PC-9 (cell line): ENCODE data around the gene CMTM3. TPM values are rescaled to one million over a fixed set of nuclear protein-coding genes. Genes with fewer than 3 reads are reported as not detected.

Experiments
- BruUV-seq: library from RNA; stranded (reverse); fragments of 400-500 nt; replicated peaks from 2 replicates; lab custom pipeline; 2021; lab: Mats Ljungman, UMichigan
- CTCF ChIA-PET: fragments of 300-600 bp; sonication (Branson Sonifier 250); formaldehyde crosslinking; loops from one replicate; lab custom pipeline; 2022; ENCODE audit warnings: antibody characterized with exemption; lab: Charles Lee
- POLR2A ChIA-PET: fragments of 300-600 bp; sonication (Branson Sonifier 250); formaldehyde crosslinking; loops from one replicate; lab custom pipeline; 2022; ENCODE audit warnings: antibody characterized with exemption; ENCODE audit not compliant: unreplicated experiment; lab: Charles Lee
- DNase-seq, 2 experiments: peaks; one replicate each; pipeline versions ENCODE4 v3.0.0 to v3.0.0-alpha.2; 2015 to 2022; ENCODE audit warnings: mixed read lengths in 1 of 2
- H2AFZ ChIP-seq: fragments of 200-600 bp; sonication (generic); 2 replicates; pipeline ENCODE4 v1.8.1; 2017; ENCODE audit warnings: antibody characterized with exemption
- H3F3A ChIP-seq: fragments of 200-600 bp; sonication (generic); 2 replicates; pipeline ENCODE4 v1.8.1; 2017; ENCODE audit warnings: antibody characterized with exemption, mild to moderate bottlenecking, low read depth; ENCODE audit not compliant: insufficient read depth
- H3K27ac ChIP-seq: fragments of 200-600 bp; sonication (generic); 2 replicates; pipeline ENCODE4 v1.6.1; 2016; ENCODE audit warnings: mixed run types
- H3K27me3 ChIP-seq: fragments of 200-600 bp; sonication (generic); 2 replicates; pipeline ENCODE4 v1.6.1; 2016; ENCODE audit warnings: low read depth, mixed run types; ENCODE audit not compliant: insufficient read depth
- H3K36me3 ChIP-seq: fragments of 200-600 bp; sonication (generic); 2 replicates; pipeline ENCODE4 v1.6.1; 2016; ENCODE audit warnings: low read depth, mixed run types
- H3K4me1 ChIP-seq: fragments of 200-600 bp; sonication (generic); replicated peaks from 2 replicates; pipeline ENCODE4 v1.6.1; 2016; ENCODE audit warnings: mixed run types; ENCODE audit not compliant: insufficient read depth
- H3K4me2 ChIP-seq: fragments of 200-600 bp; sonication (generic); 2 replicates; pipeline ENCODE4 v1.6.1; 2017; ENCODE audit warnings: mixed run types
- H3K4me3 ChIP-seq: fragments of 200-600 bp; sonication (generic); 2 replicates; pipeline ENCODE4 v1.6.1; 2016; ENCODE audit warnings: mixed run types
- H3K79me2 ChIP-seq: fragments of 200-600 bp; sonication (generic); 2 replicates; pipeline ENCODE4 v1.6.1; 2017; ENCODE audit warnings: low read depth, mixed run types
- H3K9me2 ChIP-seq: fragments of 200-600 bp; sonication (generic); 2 replicates; pipeline ENCODE4 v1.8.1; 2017; ENCODE audit warnings: mild to moderate bottlenecking; ENCODE audit not compliant: insufficient read depth
- H3K9me3 ChIP-seq: fragments of 200-600 bp; sonication (generic); 2 replicates; pipeline ENCODE4 v1.8.1; 2016; ENCODE audit warnings: low read depth; ENCODE audit not compliant: insufficient read depth
- H4K20me1 ChIP-seq: fragments of 200-600 bp; sonication (generic); 2 replicates; pipeline ENCODE4 v1.8.1; 2017; ENCODE audit not compliant: insufficient read depth
- EZH2 ChIP-seq: fragments of 200-600 bp; sonication (generic); IDR thresholded peaks from 2 replicates; pipeline ENCODE4 v1.8.0; 2017; ENCODE audit warnings: antibody characterized with exemption, low read depth
- intact Hi-C: fragments of 100-400 bp; cut with micrococcal nuclease; formaldehyde crosslinking; loops from one replicate; pipeline ENCODE4 v1.10.0; 2022; ENCODE audit not compliant: unreplicated experiment
- total RNA-seq: library from RNA; stranded (reverse); gene quantifications from 2 replicates; pipeline ENCODE4 v1.2.3, GENCODE V29; 2021
- TF ChIP-seq, protein P1 (sequence below): fragments of 200-600 bp; sonication (generic); conservative IDR thresholded peaks from 2 replicates; pipeline ENCODE4 v1.6.1; 2017; ENCODE audit warnings: mixed run types, antibody characterized with exemption, mild to moderate bottlenecking, moderate library complexity

Gene CMTM3
- total RNA-seq, 1 experiment from 2014 or later = 32.0 TPM

DNA sequence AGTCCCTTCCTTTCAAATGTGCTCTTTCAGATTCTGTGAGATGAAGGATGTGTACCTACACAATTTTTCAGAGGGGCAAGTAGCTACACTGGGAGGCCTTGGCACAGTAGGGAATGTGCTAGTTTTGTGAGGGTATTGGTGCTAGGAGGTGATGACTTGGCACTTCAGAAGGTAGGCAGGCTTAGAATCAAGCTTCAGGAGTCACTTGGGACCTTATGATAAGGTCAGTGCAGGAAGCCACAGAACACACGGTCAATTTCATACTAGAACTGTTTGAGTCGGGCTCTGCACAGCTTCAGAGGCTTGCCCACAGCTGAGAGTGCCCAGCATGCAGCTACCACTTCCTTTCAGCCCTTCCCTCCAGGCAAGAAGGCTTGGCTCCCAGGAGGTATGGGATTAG is 32.1 kb upstream of the CMTM3 start:
- Histone ChIP-seq H3F3A (peaks cover 17% of the 10 kb centered on the region), H3K36me3 (no peaks in the 10 kb centered on the region), H3K27ac (no peak overlapping the region), H4K20me1 (no peaks in the 10 kb centered on the region), H2AFZ (no peak overlapping the region), H3K27me3 (no peaks in the 10 kb centered on the region), H3K79me2 (no peaks in the 10 kb centered on the region), H3K4me2 (no peak overlapping the region), H3K4me1 (peaks cover 22% of the 10 kb centered on the region), H3K4me3 (no peak overlapping the region), H3K9me3 (0 out of 2 replicates have a peak, but pooled peaks cover 3% of the 10 kb centered on the region), H3K9me2 (no peaks in the 10 kb centered on the region)
- DNase-seq = no peak
- intact Hi-C loops = no loop called here
- POLR2A ChIA-PET = no interaction called here
- no TSS peak for BruUV-seq
- CTCF ChIA-PET = no interaction called here
- TF ChIP-seq, protein P1, sequence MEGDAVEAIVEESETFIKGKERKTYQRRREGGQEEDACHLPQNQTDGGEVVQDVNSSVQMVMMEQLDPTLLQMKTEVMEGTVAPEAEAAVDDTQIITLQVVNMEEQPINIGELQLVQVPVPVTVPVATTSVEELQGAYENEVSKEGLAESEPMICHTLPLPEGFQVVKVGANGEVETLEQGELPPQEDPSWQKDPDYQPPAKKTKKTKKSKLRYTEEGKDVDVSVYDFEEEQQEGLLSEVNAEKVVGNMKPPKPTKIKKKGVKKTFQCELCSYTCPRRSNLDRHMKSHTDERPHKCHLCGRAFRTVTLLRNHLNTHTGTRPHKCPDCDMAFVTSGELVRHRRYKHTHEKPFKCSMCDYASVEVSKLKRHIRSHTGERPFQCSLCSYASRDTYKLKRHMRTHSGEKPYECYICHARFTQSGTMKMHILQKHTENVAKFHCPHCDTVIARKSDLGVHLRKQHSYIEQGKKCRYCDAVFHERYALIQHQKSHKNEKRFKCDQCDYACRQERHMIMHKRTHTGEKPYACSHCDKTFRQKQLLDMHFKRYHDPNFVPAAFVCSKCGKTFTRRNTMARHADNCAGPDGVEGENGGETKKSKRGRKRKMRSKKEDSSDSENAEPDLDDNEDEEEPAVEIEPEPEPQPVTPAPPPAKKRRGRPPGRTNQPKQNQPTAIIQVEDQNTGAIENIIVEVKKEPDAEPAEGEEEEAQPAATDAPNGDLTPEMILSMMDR = no peak
- no peak for TF ChIP-seq EZH2

DNA sequence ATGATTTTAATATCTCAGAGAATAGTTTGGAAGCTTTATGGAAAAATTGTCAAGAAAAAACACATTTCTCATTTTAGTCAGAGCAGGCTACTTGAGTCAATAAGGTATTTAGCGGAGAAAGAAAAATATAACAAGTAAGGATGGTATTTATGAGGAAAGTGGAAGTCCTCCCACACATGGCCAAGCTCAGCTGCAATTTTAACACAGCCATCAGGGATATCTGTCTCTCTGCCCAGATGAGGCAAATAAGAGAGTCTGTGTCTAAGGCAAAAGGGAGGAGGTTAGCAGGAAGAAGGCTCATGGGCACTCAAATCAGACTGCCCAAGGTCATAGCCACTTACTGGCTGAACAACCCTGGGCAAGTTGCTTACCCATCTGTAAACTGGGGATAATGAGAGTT is 30.4 kb upstream of the CMTM3 start:
- Histone ChIP-seq H3K4me3 (no peak overlapping the region), H3K27ac (no peak overlapping the region), H3K27me3 (no peaks in the 10 kb centered on the region), H3F3A (peaks cover 17% of the 10 kb centered on the region), H3K9me3 (no peaks in the 10 kb centered on the region), H2AFZ (no peak overlapping the region), H3K4me2 (no peak overlapping the region), H4K20me1 (no peaks in the 10 kb centered on the region), H3K9me2 (no peaks in the 10 kb centered on the region), H3K79me2 (no peaks in the 10 kb centered on the region), H3K36me3 (no peaks in the 10 kb centered on the region), H3K4me1 (peaks cover 15% of the 10 kb centered on the region)
- ChIA-PET POLR2A (interaction anchor here (0.5 to 0.6 kb wide), 2 partner anchors 91 to 525 kb away, joined by 3 to 14 read pairs; no protein-coding TSS in a partner anchor), CTCF (no interaction called here)
- no peak for TF ChIP-seq EZH2
- TF ChIP-seq, protein P1 = no peak
- BruUV-seq = no TSS peak
- intact Hi-C loops = no loop called here
- DNase-seq = no peak

DNA sequence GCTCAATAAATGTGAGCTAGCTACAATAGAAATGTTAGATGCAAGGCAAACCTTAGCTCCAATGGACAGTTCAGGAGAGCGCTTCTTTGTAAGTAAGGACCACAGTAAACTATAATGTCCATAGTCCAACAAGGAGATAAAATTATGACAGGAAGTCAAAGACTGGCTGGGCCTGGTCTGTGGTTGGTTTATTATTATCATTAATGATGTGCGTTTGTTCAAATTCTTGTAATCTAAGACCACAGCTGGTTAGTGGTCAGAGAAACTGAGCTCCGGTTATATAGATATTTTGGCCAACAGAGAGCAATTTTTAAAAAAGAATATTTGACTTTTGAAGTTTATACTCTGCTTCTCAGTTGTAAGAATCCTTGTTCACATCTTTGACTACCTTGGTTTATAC is 30.0 kb upstream of the CMTM3 start:
- H3K4me1 ChIP-seq = peaks cover 11% of the 10 kb centered on the region
- H2AFZ ChIP-seq = no peak overlapping the region
- TF ChIP-seq, protein P1 = no peak
- no peak for TF ChIP-seq EZH2
- ChIA-PET POLR2A (interaction anchor here (0.5 to 0.6 kb wide), 2 partner anchors 92 to 524 kb away, joined by 3 to 14 read pairs; no protein-coding TSS in a partner anchor), CTCF (no interaction called here)
- H3K36me3 ChIP-seq = no peaks in the 10 kb centered on the region
- H3K4me2 ChIP-seq = no peak overlapping the region
- no peak overlapping the region for H3K27ac ChIP-seq
- no TSS peak for BruUV-seq
- H3K27me3 ChIP-seq = no peaks in the 10 kb centered on the region
- H3K9me3 ChIP-seq = no peaks in the 10 kb centered on the region
- H3K4me3 ChIP-seq = no peak overlapping the region
- peaks cover 14% of the 10 kb centered on the region for H3F3A ChIP-seq
- intact Hi-C loops = no loop called here
- H4K20me1 ChIP-seq = no peaks in the 10 kb centered on the region
- H3K79me2 ChIP-seq = no peaks in the 10 kb centered on the region
- H3K9me2 ChIP-seq = no peaks in the 10 kb centered on the region
- no peak for DNase-seq
